GM19397 (cell line): ENCODE results near the gene PPP1R13B.
A peak's percentile ranks its signal among the peaks of the same experiment; 100 is the strongest.
"Not testable (repeated sequence)": the region's sequence is repeated elsewhere in the genome, so short reads cannot be mapped to it uniquely, and the experiment has no call there.

ENCODE experiments used
- ATAC-seq: cut with Tn5 transposase; IDR thresholded peaks from one replicate; pipeline ENCODE4 v1.9.1; 2021; ENCODE audit warnings: mild to moderate bottlenecking, moderate library complexity; ENCODE audit not compliant: unreplicated experiment

Gene PPP1R13B

GRCh38 chr14:103801459-103801858 lies 45.9 kb downstream of the PPP1R13B start:
- no peak for ATAC-seq

- not testable (repeated sequence) for ATAC-seq
Measured at GRCh38 chr14:103793192-103793591, 54.2 kb downstream of the PPP1R13B start.

DNA sequence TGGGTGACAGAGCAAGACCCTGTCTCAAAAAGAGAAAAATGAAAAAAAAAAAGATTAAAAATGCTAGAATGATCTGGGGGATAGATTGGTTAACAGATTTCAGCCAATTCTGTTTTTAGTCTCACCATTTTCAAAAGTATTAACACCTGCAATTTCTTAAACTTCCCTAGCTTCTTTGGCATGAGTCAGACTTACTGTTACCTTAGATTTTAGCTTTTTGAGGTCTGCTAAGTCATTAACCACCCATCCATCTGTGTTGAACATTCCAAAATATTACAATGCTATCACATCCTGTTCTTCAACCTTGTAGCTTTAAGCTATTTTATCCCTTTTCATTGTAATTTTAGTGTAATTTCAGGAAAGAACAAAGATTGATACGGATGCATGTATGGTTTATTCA lies 59.3 kb downstream of the PPP1R13B start:
- no peak for ATAC-seq

DNA sequence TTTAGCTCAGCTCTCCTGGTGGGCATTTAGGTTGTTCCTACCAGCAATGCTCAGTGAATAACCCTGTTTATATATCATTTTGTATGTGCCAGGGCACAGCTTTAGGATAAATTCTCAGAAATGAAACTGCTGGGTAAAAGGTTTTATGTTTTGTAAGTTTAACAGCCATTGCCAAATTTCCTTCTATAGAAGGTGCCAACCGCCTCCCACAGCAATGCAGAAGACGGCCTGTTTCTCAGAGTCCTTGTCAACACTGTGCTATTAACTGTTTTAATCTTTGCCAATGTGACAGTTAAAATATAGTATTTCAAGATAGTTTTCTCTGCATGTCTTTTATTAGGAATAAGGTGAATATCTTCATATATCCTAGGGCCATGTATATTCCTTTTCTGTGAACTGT lies 65.0 kb downstream of the PPP1R13B start:
- no peak for ATAC-seq

- not testable (repeated sequence) for ATAC-seq
Measured at GRCh38 chr14:103776319-103776718, 71.1 kb downstream of the PPP1R13B start.

DNA sequence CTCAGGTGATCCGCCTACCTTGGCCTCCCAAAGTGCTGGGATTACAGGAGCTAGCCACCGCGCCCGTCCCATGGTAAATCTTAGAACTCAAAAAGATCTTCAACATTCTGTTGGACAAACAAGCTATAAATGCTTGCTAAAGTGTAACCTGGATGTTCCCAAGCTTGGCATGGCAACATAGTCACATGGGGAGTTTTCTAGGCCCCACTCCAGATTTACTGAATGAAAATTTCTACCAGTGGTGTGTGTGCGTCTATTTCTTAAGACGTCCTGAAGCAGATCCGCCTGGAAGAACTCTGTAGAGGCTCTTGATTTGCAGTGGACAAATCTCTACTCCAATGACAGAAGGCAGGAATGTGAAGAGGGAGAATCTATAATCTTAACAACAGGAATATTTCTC lies 71.9 kb downstream of the PPP1R13B start:
- ATAC-seq, result no peak

DNA sequence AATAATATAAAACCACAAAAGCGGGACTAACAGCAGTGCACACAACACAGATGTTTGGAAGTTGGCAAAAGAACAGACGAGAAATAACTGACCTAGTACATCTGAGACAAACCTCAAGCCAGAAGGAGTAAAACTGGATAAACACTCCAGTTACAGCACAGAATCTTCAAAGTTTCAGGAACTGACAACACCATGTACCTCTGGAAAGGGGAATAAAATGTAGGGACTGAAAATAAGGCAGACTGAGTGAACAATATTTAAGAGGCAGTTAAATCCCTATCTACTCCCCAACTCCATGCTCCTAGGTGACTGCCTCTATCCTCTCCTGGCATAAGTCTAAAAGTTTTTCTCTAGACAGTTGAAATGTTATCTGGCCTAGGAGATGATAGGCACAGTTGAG lies 73.9 kb downstream of the PPP1R13B start:
- ATAC-seq, result no peak

- no peak for ATAC-seq
Measured at GRCh38 chr14:103772078-103772712, 75.2 kb downstream of the PPP1R13B start.

DNA sequence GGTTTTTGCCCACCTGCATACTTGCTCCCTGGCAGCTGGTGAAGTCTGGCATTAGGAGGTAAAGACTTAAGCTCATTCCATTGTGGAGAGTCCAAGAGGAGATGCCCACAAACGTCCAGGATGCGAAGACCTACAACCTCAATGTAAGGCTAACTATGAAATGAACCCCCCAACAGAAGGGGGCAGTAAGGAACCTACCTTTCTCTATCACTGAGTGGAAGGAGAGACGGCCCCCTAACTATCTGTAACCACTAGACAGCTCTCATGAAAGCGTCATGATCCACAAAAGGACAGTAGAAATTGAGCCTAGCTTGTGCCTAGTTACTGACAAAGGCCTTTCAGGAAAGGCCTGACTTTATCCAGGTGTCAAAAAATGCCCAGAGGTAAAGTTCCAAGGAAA lies 76.5 kb downstream of the PPP1R13B start:
- ATAC-seq, result no peak

DNA sequence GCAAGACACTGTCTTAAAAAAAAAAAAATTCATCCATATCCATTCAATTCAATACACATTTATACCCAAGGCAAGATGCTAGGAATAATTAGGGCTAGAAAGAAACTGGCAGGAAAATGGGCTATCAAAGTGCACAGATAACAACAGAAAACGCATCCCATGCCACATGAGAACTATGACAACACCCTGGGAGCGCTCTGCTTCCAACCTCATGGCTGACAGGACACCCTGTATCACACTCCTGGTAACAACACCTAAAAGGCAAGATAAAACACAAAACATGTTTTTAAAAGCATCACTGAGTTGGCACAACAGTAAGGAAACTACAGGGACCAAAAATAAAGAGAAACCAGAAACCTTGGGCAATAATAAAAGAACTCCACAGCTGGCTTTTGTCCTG lies 76.9 kb downstream of the PPP1R13B start:
- no peak for ATAC-seq

GRCh38 chr14:103767336-103767894 lies 80.0 kb downstream of the PPP1R13B start:
- ATAC-seq, result no peak

- ATAC-seq, result no peak
Measured at GRCh38 chr14:103765526-103765925, 81.8 kb downstream of the PPP1R13B start.

GRCh38 chr14:103763730-103764488 lies 83.5 kb downstream of the PPP1R13B start:
- ATAC-seq, result peak; percentile 53

DNA sequence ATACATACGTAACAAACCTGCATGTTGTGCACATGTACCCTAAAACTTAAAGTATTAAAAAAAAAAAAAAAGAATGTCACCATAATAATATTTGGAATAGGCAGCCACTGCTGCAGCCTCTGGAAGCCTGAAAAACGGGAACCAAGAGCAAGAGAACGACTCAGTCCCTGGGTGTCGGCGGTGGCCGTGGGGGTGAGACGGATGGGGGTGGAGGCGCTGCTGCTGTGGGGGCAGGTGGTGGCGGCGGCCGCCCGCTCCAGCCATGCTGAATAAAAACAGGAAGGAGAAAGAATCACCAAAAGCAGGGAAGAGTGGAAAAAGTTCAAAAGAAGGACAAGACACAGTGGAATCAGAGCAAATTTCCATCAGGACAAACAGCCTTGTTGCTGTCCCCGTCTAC lies 84.8 kb downstream of the PPP1R13B start:
- no peak for ATAC-seq

DNA sequence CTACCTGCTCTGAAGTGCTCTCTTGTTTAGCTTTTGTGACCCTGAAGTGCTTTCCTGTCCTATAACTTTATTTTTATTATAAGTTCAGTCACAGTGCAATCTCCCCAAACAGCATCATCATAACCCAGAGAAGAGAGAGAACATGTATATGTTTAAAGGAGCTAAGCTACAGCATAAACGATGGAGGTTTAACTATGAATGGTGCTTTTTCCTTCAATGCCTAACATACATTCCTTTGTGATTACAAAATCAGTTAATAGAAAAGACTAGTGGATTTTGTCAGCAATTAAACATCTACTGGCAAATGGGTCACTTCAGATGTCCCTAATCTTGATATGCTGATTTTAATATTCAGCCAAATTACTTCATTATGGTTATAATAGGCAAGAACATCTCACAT lies 85.3 kb downstream of the PPP1R13B start:
- ATAC-seq, result no peak

- no peak for ATAC-seq
Measured at GRCh38 chr14:103758059-103758776, 89.2 kb downstream of the PPP1R13B start.

DNA sequence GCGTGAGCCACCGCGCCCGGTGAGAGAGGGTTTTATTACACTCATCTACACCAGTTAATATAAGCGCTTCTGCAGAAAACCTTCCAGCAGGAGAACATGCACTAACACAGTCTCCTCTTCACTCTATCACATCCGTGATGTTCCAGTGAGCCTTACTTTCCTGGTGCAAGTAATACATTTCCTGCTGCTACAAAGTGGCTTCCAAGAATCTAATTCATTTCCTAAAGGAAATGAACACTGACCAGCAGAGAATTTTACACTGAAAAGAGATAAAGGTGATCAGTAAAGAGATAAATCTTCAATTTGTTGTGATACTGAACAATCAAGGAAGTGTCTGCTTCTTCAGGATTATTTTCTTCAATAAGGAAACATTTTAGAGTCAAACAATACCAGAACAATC lies 92.3 kb downstream of the PPP1R13B start:
- ATAC-seq, result no peak

- no peak for ATAC-seq
Measured at GRCh38 chr14:103753774-103754173, 93.6 kb downstream of the PPP1R13B start.

GRCh38 chr14:103749860-103750259 lies 97.5 kb downstream of the PPP1R13B start:
- ATAC-seq, result no peak

DNA sequence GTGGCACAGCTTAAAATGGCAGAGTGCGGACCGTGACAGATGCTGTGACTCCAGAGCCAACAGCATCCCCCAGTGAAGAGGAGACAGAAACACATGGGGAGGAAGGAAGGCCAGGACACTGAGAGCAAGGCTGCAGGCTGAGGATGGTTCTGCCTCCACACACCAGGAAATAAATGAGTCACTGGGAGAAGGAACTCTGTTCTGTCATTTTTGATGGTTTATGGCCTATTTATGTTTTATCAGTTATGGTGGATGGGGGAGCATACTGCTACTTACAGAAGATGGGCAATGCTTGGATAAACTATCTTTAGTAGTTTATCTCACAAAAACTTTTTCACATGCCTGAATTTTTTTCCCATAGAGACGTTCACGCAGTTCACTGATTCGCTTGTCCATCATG lies 97.9 kb downstream of the PPP1R13B start:
- no peak for ATAC-seq

DNA sequence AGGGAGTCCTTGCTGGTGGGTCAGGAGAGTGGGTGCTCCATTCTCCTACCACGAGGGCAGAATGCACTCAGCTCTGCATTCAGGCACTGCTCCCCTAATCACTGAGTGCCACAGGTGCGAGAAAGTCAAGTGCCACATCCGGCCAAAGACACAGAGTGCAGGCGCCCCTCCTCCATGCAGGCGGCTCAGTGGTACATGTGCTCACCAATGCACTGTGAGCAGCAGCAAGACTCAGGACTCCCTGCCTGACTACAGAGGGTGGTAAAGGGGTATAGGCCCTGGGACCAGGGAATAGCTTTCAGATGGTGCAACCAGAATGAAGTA lies 98.9 kb downstream of the PPP1R13B start:
- ATAC-seq, result no peak

GRCh38 chr14:103746701-103747100 lies 100.7 kb downstream of the PPP1R13B start:
- ATAC-seq, result no peak
